ENCODE data around the gene NTSR1. TPM values are rescaled to one million over a fixed set of nuclear protein-coding genes. Genes with fewer than 3 reads are reported as not detected.

Gene NTSR1
- total and polyA plus RNA-seq, 9 donors = 0.05 to 0.23 (median 0.08) TPM; not detected in 5

DNA sequence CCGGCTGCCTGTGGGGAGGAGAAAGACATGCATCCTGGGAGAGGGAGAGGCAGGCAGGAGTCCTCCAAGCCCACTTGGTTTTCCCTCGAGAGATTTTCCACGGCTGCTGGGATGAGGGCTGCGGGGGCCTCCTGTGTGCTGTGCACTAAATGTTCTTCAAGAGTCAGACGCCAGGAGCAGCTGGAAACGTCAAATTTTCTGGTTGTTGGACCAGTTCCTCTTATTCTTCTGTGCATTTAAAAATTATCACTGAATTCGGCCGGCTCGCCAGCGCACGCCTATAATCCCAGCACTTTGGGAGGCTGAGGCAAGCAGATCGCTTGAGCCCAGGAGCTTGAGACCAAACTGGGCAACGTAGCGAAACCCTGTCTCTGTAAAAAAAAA lies 32.8 kb upstream of the NTSR1 start:
- Histone ChIP-seq H3K4me1 (ENCODE audit: insufficient read depth) (no peaks in the 10 kb centered on the region), H3K27ac (no peak overlapping the region), H3K36me3 (no peaks in the 10 kb centered on the region), H3K27me3 (no peaks in the 10 kb centered on the region), H3K9me3 (peaks cover 0 to 3% of the 10 kb centered on the region in 2 donors), H3K4me3 (no peak overlapping the region)
- WGBS, 3 donors = 51 to 63% (median 58%) methylated on average over 14 of the region's 14 CpGs
- DNase-seq = no peak
- TF ChIP-seq, protein P1, sequence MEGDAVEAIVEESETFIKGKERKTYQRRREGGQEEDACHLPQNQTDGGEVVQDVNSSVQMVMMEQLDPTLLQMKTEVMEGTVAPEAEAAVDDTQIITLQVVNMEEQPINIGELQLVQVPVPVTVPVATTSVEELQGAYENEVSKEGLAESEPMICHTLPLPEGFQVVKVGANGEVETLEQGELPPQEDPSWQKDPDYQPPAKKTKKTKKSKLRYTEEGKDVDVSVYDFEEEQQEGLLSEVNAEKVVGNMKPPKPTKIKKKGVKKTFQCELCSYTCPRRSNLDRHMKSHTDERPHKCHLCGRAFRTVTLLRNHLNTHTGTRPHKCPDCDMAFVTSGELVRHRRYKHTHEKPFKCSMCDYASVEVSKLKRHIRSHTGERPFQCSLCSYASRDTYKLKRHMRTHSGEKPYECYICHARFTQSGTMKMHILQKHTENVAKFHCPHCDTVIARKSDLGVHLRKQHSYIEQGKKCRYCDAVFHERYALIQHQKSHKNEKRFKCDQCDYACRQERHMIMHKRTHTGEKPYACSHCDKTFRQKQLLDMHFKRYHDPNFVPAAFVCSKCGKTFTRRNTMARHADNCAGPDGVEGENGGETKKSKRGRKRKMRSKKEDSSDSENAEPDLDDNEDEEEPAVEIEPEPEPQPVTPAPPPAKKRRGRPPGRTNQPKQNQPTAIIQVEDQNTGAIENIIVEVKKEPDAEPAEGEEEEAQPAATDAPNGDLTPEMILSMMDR (IDR thresholded peaks at IDR 0.05) = no peak
- TF ChIP-seq EP300 (IDR thresholded peaks at IDR 0.05) (no peak), POLR2A (IDR thresholded peaks at IDR 0.05) (no peak)
- intact Hi-C loops (cut with DNase I) = no loop called here

DNA sequence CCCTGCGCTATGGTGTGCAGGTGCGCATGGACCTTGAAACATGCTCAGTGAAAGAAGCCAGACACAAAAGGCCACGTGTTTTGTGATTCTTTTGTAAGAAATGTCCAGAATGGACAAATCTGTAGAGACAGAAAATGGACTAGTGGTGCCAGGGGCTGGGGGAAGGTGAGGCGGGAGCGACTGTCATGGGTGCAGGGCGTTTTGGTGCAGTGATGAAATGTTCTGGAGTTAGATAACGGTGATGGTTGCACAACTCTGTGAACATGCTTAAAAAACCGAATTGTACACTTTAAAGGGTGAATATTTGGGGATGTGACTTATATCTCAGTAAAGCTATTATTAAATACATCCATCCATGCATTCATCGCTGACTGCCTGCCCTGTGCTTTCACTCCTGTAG lies 31.7 kb upstream of the NTSR1 start:
- Histone ChIP-seq H3K27ac (no peak overlapping the region), H3K4me1 (ENCODE audit: insufficient read depth) (no peaks in the 10 kb centered on the region)

DNA sequence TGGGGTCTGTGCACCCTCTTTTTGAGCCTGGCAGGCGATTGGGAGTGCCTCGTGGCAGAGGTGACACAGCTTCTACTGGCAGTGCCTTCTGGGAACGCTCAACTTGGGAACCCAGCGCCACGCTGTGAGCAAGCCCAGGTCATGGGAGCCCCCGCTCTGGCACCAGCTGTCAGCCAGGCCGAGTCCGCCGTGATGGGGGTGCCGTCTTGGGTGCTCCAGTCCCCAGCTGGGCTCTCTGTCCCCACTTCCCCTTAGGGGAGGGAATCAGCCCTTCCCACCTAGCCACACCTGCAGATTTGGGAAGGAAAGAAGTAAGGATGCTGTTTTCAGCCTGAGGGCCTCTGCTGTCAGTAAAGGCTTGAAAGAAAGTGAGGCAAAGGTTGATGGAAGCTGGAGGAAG lies 31.0 kb upstream of the NTSR1 start:
- no peak for DNase-seq
- 76 to 81% (median 80%) methylated on average over 10 of the region's 10 CpGs for WGBS, 3 donors
- TF ChIP-seq POLR2A (IDR thresholded peaks at IDR 0.05) (no peak), EP300 (IDR thresholded peaks at IDR 0.05) (no peak)
- TF ChIP-seq, protein P1 (IDR thresholded peaks at IDR 0.05) = no peak

More for the DNA sequence above, 31.7 kb upstream of the NTSR1 start:
- no peak for DNase-seq
- intact Hi-C loops (cut with DNase I) = no loop called here
- Histone ChIP-seq H3K36me3 (no peaks in the 10 kb centered on the region), H3K27me3 (no peaks in the 10 kb centered on the region), H3K4me3 (no peak overlapping the region), H3K9me3 (peaks cover 0 to 3% of the 10 kb centered on the region in 2 donors)
- WGBS, 3 donors = 84 to 87% (median 85%) methylated on average over 9 of the region's 9 CpGs
- TF ChIP-seq, protein P1 (IDR thresholded peaks at IDR 0.05) = no peak
- no peak for TF ChIP-seq POLR2A (IDR thresholded peaks at IDR 0.05)

DNA sequence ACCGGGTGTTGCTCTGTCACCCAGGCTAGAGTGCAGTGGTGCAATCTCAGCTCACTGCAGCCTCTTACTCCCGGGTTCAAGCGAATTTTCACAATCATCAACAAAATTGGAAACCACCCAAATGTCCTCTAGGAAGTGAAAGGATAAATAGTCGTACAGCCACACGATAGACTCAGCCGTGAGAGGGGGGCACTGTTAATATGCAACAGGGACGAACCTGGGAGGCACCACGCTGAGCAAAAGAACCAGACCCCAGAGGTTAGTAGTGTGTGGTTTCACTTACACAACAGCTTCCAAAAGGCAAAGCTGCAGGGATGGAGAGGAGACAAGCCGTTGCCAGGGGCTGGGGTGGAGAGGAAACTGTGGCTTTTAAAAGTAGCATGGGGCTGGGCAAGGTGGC lies 30.1 kb upstream of the NTSR1 start:
- intact Hi-C loops (cut with DNase I) = no loop called here
- H3K36me3 ChIP-seq = no peaks in the 10 kb centered on the region
- TF ChIP-seq, protein P1 (IDR thresholded peaks at IDR 0.05) = no peak
- TF ChIP-seq EP300 (IDR thresholded peaks at IDR 0.05) = no peak
- no peak for TF ChIP-seq POLR2A (IDR thresholded peaks at IDR 0.05)
- H3K4me3 ChIP-seq = no peak overlapping the region
- H3K27ac ChIP-seq = no peak overlapping the region
- no peak for DNase-seq
- peaks cover 0 to 3% of the 10 kb centered on the region in 2 donors for H3K9me3 ChIP-seq
- no peaks in the 10 kb centered on the region for H3K27me3 ChIP-seq
- WGBS, 3 donors = 29 to 41% (median 39%) methylated on average over 9 of the region's 9 CpGs
- H3K4me1 ChIP-seq (ENCODE audit: insufficient read depth) = no peaks in the 10 kb centered on the region

More for the DNA sequence above, 31.0 kb upstream of the NTSR1 start:
- no peaks in the 10 kb centered on the region for H3K36me3 ChIP-seq
- H3K9me3 ChIP-seq = peaks cover 0 to 3% of the 10 kb centered on the region in 2 donors
- intact Hi-C loops (cut with DNase I) = no loop called here
- no peak overlapping the region for H3K4me3 ChIP-seq
- no peaks in the 10 kb centered on the region for H3K27me3 ChIP-seq
- no peaks in the 10 kb centered on the region for H3K4me1 ChIP-seq (ENCODE audit: insufficient read depth)
- no peak overlapping the region for H3K27ac ChIP-seq

All from ovary (tissue), 9 donors.